ENCODE data around the gene SORCS1. TPM values are rescaled to one million over a fixed set of nuclear protein-coding genes. Genes with fewer than 3 reads are reported as not detected.

Gene SORCS1
- total and polyA plus RNA-seq, 2 experiments from 2014 or later, result not detected

GRCh38 chr10:106714734-106715555, 449.6 kb downstream of the SORCS1 start:
- Histone ChIP-seq H3K4me2 (ENCODE audit: unreplicated experiment) (no peak overlapping the region), H4K20me1 (ENCODE audit: insufficient read depth) (no peaks in the 10 kb centered on the region), H3K9ac (no peak overlapping the region), H3K9me3 (ENCODE audit: low read depth) (no peaks in the 10 kb centered on the region), H3K9me2 (ENCODE audit: insufficient read depth) (no peaks in the 10 kb centered on the region), H2AFZ (no peak overlapping the region), H3K4me1 (ENCODE audit: insufficient read depth) (no peaks in the 10 kb centered on the region), H3K79me2 (ENCODE audit: insufficient read depth) (no peaks in the 10 kb centered on the region), H3K27me3 (replicated peaks; ENCODE audit: insufficient read depth) (no peaks in the 10 kb centered on the region; the same call in 1 of the 2 replicates), H3K4me3 (no peak overlapping the region), H3K36me3 (ENCODE audit: low read depth) (no peaks in the 10 kb centered on the region), H3K27ac (no peak overlapping the region), H3F3A (ENCODE audit: insufficient read depth) (no peaks in the 10 kb centered on the region)
- DNase-seq, result no peak
- 50 to 54% methylated on average over 6 of the region's 6 CpGs for WGBS, 2 experiments (ENCODE audit: low coverage in 1 of 2, low lambda C conversion rate in 2 of 2, missing lambda C conversion rate in 2 of 2)
- no peak for TF ChIP-seq EZH2phosphoT487 (IDR thresholded peaks at IDR 0.05; ENCODE audit: insufficient read depth, low read depth)
- no peak for TF ChIP-seq EZH2 (IDR thresholded peaks at IDR 0.05; ENCODE audit: insufficient read depth, poor library complexity, severe bottlenecking)
- in situ Hi-C loops (cut with MboI), result loop anchor here (25.0 kb wide), 2 partner anchors 1097 to 1822 kb away; no protein-coding TSS in a partner anchor

GRCh38 chr10:106713846-106714245, 450.7 kb downstream of the SORCS1 start:
- Histone ChIP-seq H3K4me2 (ENCODE audit: unreplicated experiment) (no peak overlapping the region), H3K9me2 (ENCODE audit: insufficient read depth) (no peaks in the 10 kb centered on the region), H3K79me2 (ENCODE audit: insufficient read depth) (no peaks in the 10 kb centered on the region), H3K36me3 (ENCODE audit: low read depth) (no peaks in the 10 kb centered on the region), H4K20me1 (ENCODE audit: insufficient read depth) (no peaks in the 10 kb centered on the region), H3F3A (ENCODE audit: insufficient read depth) (no peaks in the 10 kb centered on the region), H2AFZ (no peak overlapping the region), H3K9ac (no peak overlapping the region), H3K4me1 (ENCODE audit: insufficient read depth) (no peaks in the 10 kb centered on the region), H3K4me3 (no peak overlapping the region), H3K27ac (no peak overlapping the region), H3K9me3 (ENCODE audit: low read depth) (no peaks in the 10 kb centered on the region), H3K27me3 (replicated peaks; ENCODE audit: insufficient read depth) (no peaks in the 10 kb centered on the region; the same call in 1 of the 2 replicates)
- 15% methylated on average over 2 of the region's 2 CpGs for WGBS, 2 experiments (ENCODE audit: low coverage in 1 of 2, low lambda C conversion rate in 2 of 2, missing lambda C conversion rate in 2 of 2)
- in situ Hi-C loops (cut with MboI), result loop anchor here (25.0 kb wide), 2 partner anchors 1098 to 1823 kb away; no protein-coding TSS in a partner anchor
- TF ChIP-seq EZH2phosphoT487 (IDR thresholded peaks at IDR 0.05; ENCODE audit: insufficient read depth, low read depth) (no peak), EZH2 (IDR thresholded peaks at IDR 0.05; ENCODE audit: insufficient read depth, poor library complexity, severe bottlenecking) (no peak)
- DNase-seq, result no peak

- Histone ChIP-seq H3K9me3 (ENCODE audit: low read depth) (no peaks in the 10 kb centered on the region), H4K20me1 (ENCODE audit: insufficient read depth) (no peaks in the 10 kb centered on the region), H3F3A (ENCODE audit: insufficient read depth) (no peaks in the 10 kb centered on the region), H3K9ac (no peak overlapping the region), H2AFZ (no peak overlapping the region), H3K4me3 (no peak overlapping the region), H3K4me1 (ENCODE audit: insufficient read depth) (no peaks in the 10 kb centered on the region), H3K4me2 (ENCODE audit: unreplicated experiment) (no peak overlapping the region), H3K79me2 (ENCODE audit: insufficient read depth) (no peaks in the 10 kb centered on the region), H3K9me2 (ENCODE audit: insufficient read depth) (no peaks in the 10 kb centered on the region), H3K27ac (no peak overlapping the region), H3K36me3 (ENCODE audit: low read depth) (no peaks in the 10 kb centered on the region), H3K27me3 (replicated peaks; ENCODE audit: insufficient read depth) (no peaks in the 10 kb centered on the region; the same call in 1 of the 2 replicates)
- no peak for TF ChIP-seq EZH2phosphoT487 (IDR thresholded peaks at IDR 0.05; ENCODE audit: insufficient read depth, low read depth)
- TF ChIP-seq EZH2 (IDR thresholded peaks at IDR 0.05; ENCODE audit: insufficient read depth, poor library complexity, severe bottlenecking), result no peak
- 11 to 30% methylated on average over 1 of the region's 1 CpG for WGBS, 2 experiments (ENCODE audit: low coverage in 1 of 2, low lambda C conversion rate in 2 of 2, missing lambda C conversion rate in 2 of 2)
- in situ Hi-C loops (cut with MboI), result loop anchor here (25.0 kb wide), 2 partner anchors 1099 to 1824 kb away; no protein-coding TSS in a partner anchor
- DNase-seq, result no peak
Measured at GRCh38 chr10:106712988-106713387, 451.5 kb downstream of the SORCS1 start.

- no peaks in the 10 kb centered on the region for H3K9me3 ChIP-seq (ENCODE audit: low read depth)
- in situ Hi-C loops (cut with MboI), result loop anchor here (25.0 kb wide), 2 partner anchors 1101 to 1826 kb away; no protein-coding TSS in a partner anchor
- DNase-seq, result peak; percentile 28
Measured at GRCh38 chr10:106711313-106711906, 453.1 kb downstream of the SORCS1 start.

More at GRCh38 chr10:106711313-106711906, 453.1 kb downstream of the SORCS1 start:
- H3K27ac ChIP-seq, result no peak overlapping the region
- H3K4me2 ChIP-seq (ENCODE audit: unreplicated experiment), result no peak overlapping the region
- no peak overlapping the region for H3K4me3 ChIP-seq
- no peaks in the 10 kb centered on the region for H3F3A ChIP-seq (ENCODE audit: insufficient read depth)
- no peaks in the 10 kb centered on the region for H3K4me1 ChIP-seq (ENCODE audit: insufficient read depth)
- H3K9me2 ChIP-seq (ENCODE audit: insufficient read depth), result no peaks in the 10 kb centered on the region
- H3K9ac ChIP-seq, result no peak overlapping the region
- H3K36me3 ChIP-seq (ENCODE audit: low read depth), result no peaks in the 10 kb centered on the region
- H3K27me3 ChIP-seq (replicated peaks; ENCODE audit: insufficient read depth), result no peaks in the 10 kb centered on the region; the same call in 1 of the 2 replicates
- TF ChIP-seq EZH2phosphoT487 (IDR thresholded peaks at IDR 0.05; ENCODE audit: insufficient read depth, low read depth) (no peak), EZH2 (IDR thresholded peaks at IDR 0.05; ENCODE audit: insufficient read depth, poor library complexity, severe bottlenecking) (no peak)
- no peak overlapping the region for H2AFZ ChIP-seq
- WGBS, 2 experiments (ENCODE audit: low coverage in 1 of 2, low lambda C conversion rate in 2 of 2, missing lambda C conversion rate in 2 of 2), result 44 to 45% methylated on average over 6 of the region's 6 CpGs
- no peaks in the 10 kb centered on the region for H3K79me2 ChIP-seq (ENCODE audit: insufficient read depth)
- no peaks in the 10 kb centered on the region for H4K20me1 ChIP-seq (ENCODE audit: insufficient read depth)

All from GM23248 (cell line).